ENCODE measurements around the gene RUSC1.
"Not testable (repeated sequence)": the region's sequence is repeated elsewhere in the genome, so short reads cannot be mapped to it uniquely, and the experiment has no call there.

RUSC1 gene

DNA sequence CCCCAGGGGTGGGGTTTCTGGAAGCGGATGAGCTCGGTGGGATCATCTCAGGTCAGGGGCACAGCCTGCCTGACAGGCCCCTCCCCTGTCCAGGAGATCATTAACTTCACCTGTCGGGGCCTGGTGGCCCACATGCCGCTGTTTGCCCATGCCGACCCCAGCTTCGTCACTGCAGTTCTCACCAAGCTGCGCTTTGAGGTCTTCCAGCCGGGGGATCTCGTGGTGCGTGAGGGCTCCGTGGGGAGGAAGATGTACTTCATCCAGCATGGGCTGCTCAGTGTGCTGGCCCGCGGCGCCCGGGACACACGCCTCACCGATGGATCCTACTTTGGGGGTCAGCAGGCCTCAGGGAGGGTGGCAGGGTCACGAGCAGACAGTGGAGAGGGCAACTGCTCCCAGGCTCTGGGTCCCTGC, 35.1 kb upstream of the RUSC1 start:
- TF ChIP-seq, protein P1, sequence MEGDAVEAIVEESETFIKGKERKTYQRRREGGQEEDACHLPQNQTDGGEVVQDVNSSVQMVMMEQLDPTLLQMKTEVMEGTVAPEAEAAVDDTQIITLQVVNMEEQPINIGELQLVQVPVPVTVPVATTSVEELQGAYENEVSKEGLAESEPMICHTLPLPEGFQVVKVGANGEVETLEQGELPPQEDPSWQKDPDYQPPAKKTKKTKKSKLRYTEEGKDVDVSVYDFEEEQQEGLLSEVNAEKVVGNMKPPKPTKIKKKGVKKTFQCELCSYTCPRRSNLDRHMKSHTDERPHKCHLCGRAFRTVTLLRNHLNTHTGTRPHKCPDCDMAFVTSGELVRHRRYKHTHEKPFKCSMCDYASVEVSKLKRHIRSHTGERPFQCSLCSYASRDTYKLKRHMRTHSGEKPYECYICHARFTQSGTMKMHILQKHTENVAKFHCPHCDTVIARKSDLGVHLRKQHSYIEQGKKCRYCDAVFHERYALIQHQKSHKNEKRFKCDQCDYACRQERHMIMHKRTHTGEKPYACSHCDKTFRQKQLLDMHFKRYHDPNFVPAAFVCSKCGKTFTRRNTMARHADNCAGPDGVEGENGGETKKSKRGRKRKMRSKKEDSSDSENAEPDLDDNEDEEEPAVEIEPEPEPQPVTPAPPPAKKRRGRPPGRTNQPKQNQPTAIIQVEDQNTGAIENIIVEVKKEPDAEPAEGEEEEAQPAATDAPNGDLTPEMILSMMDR (IDR thresholded peaks at IDR 0.05; ENCODE audit: low read depth, low read length): no peak
- no peak for DNase-seq (ENCODE audit: low read depth in 2 of 2)
- H3K4me3 ChIP-seq (replicated peaks in 1 of 2; ENCODE audit: low read depth in 2 of 2, low read length in 2 of 2): no peak overlapping the region

- no peak for DNase-seq (ENCODE audit: low read depth in 2 of 2)
- H3K4me3 ChIP-seq (replicated peaks in 1 of 2; ENCODE audit: low read depth in 2 of 2, low read length in 2 of 2): no peak overlapping the region
- TF ChIP-seq, protein P1 (IDR thresholded peaks at IDR 0.05; ENCODE audit: low read depth, low read length): no peak
Measured at GRCh38 chr1:155286544-155286943, 34.1 kb upstream of the RUSC1 start.

DNA sequence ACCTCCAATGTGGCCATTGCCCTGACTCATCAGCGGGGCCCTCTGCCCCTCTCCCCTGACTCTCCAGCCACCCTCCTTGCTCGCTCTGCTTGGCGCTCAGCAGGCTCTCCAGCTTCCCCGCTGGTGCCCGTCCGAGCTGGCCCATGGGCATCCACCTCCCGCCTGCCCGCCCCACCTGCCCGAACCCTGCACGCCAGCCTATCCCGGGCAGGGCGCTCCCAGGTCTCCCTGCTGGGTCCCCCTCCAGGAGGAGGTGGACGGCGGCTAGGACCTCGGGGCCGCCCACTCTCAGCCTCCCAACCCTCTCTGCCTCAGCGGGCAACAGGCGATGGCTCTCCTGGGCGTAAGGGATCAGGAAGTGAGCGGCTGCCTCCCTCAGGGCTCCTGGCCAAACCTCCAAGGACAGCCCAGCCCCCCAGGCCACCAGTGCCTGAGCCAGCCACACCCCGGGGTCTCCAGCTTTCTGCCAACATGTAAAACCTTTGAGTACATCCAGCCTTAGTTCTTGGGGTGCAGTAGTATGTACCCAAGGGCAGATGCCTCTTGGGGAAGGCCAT, 32.6 kb upstream of the RUSC1 start:
- no peak for DNase-seq (ENCODE audit: low read depth in 2 of 2)
- no peak overlapping the region for H3K4me3 ChIP-seq (replicated peaks in 1 of 2; ENCODE audit: low read depth in 2 of 2, low read length in 2 of 2)
- TF ChIP-seq, protein P1 (IDR thresholded peaks at IDR 0.05; ENCODE audit: low read depth, low read length): no peak

DNA sequence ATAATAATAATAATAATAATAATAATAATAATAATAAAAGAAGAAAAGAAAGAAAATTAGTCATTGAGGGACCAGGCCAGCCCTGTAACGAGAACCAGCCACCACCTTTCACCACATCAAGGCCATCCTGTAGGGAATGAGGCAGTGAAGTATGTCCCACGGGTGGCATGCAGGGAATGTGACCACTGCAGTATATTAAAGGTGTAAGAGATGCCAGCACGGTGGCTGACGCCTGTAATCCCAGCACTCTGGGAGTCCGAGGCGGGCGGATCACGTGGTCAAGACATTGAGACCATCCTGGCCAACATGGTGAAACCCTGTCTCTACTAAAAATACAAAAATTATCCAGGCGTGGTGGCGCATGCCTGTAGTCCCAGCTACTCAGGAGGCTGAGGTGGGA, 29.7 kb upstream of the RUSC1 start:
- H3K4me3 ChIP-seq (replicated peaks in 1 of 2; ENCODE audit: low read depth in 2 of 2, low read length in 2 of 2); DNase-seq (ENCODE audit: low read depth in 2 of 2): not testable (repeated sequence)

GRCh38 chr1:155293086-155293749, 27.5 kb upstream of the RUSC1 start:
- no peak overlapping the region for H3K4me3 ChIP-seq (replicated peaks in 1 of 2; ENCODE audit: low read depth in 2 of 2, low read length in 2 of 2)
- DNase-seq (ENCODE audit: low read depth in 2 of 2): no peak
- TF ChIP-seq, protein P1 (IDR thresholded peaks at IDR 0.05; ENCODE audit: low read depth, low read length): no peak

- no peak for DNase-seq (ENCODE audit: low read depth in 2 of 2)
- H3K4me3 ChIP-seq (replicated peaks in 1 of 2; ENCODE audit: low read depth in 2 of 2, low read length in 2 of 2): peak overlapping the region in 1 of 2 donors; percentile 1
- TF ChIP-seq, protein P1 (IDR thresholded peaks at IDR 0.05; ENCODE audit: low read depth, low read length): no peak
Measured at GRCh38 chr1:155294520-155295182, 26.0 kb upstream of the RUSC1 start.

DNA sequence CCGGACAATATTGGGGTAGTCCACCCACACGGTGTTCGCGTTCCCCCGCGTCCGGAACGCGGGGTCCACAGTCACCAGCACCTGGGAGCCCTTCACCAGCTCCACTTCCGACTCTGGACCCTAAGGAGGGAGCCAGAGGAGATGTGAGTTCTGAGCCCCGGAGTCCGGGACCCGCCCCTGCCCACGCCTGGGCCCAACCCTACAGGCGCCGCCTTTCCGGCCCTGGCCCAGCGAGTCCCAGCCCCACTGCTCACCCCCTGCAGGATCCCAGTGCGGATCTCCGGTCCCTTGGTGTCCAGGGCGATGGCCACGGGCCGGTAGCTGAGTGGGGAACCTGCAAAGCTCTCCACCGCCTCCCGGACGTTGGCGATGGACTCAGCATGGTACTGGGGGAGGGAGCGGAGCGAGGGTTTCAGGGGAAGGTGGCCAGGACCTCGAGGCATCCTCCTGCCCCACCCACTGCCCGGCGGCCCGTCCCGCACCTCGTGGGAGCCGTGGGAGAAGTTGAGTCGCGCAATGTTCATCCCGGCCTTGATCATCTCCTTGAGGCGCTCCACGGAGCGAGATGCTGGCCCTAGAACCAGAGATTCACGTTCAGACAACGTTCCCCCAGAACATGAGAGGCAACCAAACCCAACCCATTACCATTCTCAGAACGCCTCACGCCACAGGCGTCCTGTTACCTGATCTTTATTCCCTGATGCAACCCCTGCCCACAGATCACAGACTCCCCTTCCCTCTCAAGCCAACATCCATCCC, 25.3 kb upstream of the RUSC1 start:
- DNase-seq (ENCODE audit: low read depth in 2 of 2): no peak
- peak overlapping the region in 1 of 2 donors; percentile 1 for H3K4me3 ChIP-seq (replicated peaks in 1 of 2; ENCODE audit: low read depth in 2 of 2, low read length in 2 of 2)
- TF ChIP-seq, protein P1 (IDR thresholded peaks at IDR 0.05; ENCODE audit: low read depth, low read length): no peak

Measured in cardiac fibroblast (primary cell).